Activated CD4-positive, alpha-beta T cell treated with anti-CD3 and anti-CD28 coated beads, Interleukin-2, amount 10 ng/mL, durations not matched to agents 7 days and 5 days (primary cell): ENCODE results near the gene LDHD. TPM values are rescaled to one million over a fixed set of nuclear protein-coding genes. Genes with fewer than 3 reads are reported as not detected.

ENCODE experiments used
- CTCF ChIA-PET: fragments of 350-600 bp; sonication (Branson Sonifier 250); formaldehyde crosslinking; loops from one replicate; lab custom pipeline; 2021; ENCODE audit warnings: antibody characterized with exemption; lab: Charles Lee
- POLR2A ChIA-PET: fragments of 350-600 bp; sonication (Branson Sonifier 250); formaldehyde crosslinking; loops from one replicate; lab custom pipeline; 2021; ENCODE audit warnings: antibody characterized with exemption; lab: Charles Lee
- DNase-seq: peaks from one replicate; pipeline ENCODE4 v3.0.0-alpha.2; 2020
- H3K27ac Mint-ChIP-seq: one replicate; pipeline ENCODE4 v1.8.0; 2021; ENCODE audit warnings: mild to moderate bottlenecking, moderate library complexity, mixed read lengths
- H3K27me3 Mint-ChIP-seq: one replicate; pipeline ENCODE4 v1.8.0; 2021; ENCODE audit warnings: mixed read lengths
- H3K36me3 Mint-ChIP-seq: one replicate; pipeline ENCODE4 v1.8.0; 2021; ENCODE audit warnings: low read depth, mixed read lengths
- H3K4me1 Mint-ChIP-seq: one replicate; pipeline ENCODE4 v1.8.0; 2021; ENCODE audit warnings: mixed read lengths
- H3K4me3 Mint-ChIP-seq: one replicate; pipeline ENCODE4 v1.8.0; 2021; ENCODE audit warnings: mild to moderate bottlenecking, moderate library complexity, mixed read lengths
- H3K9me3 Mint-ChIP-seq: one replicate; pipeline ENCODE4 v1.8.0; 2021; ENCODE audit warnings: mixed read lengths
- total RNA-seq, 2 experiments: library from RNA; stranded (reverse); gene quantifications; one replicate each; pipeline ENCODE4 v1.2.3, GENCODE V29; 2021

LDHD gene
- total RNA-seq: under 1 TPM in 1 of 2 experiments, not detected in 1; 0.20 TPM

DNA sequence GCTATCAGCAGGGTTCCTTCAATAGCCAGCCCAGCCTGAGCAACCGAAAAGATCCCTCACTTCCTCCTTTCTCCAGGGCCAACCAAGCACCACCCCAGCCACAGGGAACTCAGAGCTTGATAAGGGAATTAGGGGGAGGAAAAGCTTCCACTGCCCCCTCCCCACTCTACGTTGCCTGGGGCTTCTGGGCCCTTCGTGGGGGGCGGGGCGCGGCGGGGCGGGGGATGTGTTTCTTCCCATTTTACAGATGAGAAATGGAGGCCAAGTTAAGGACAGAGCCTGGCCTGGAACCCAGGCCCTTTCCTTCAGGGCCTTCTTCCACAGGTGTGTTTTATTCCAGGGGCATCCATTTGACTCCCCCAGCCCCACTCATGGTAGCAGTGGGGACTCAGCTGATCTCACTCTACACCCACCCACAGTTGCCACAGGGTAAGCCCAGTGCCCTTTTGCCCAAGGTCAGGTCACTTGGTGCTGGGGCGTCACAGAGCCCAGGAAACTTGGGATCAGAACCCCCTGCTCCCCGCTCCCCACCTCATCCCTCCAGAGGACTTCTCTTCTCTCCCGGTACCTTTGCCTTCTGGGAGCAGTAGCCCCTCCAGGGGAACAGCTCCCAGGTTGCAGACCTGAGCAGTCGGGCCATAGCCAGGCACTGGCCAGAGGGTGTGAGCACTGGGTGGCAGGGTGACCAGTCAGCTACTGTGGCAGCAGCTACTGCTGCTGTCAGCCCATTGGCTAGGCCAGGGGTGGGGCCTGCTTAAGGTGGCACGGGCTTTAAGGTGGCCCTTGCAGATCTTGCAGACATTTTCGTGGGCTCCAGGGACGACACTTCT is at the start of gene LDHD:
LDHD (minus strand) TSS at position 700 of the 830 bp plus-strand sequence; CDS start at position 640, 60 bp downstream.
- H3K27ac Mint-ChIP-seq: no peak within 1 kb of the TSS
- peaks cover 2% of the 10 kb centered on the region for H3K9me3 Mint-ChIP-seq
- no peak for DNase-seq
- ChIA-PET POLR2A (no interaction called here), CTCF (interaction anchor here (0.8 to 1.3 kb wide), 2 partner anchors 11 to 14 kb away, joined by 3 to 4 read pairs; no protein-coding TSS in a partner anchor)
- H3K4me3 Mint-ChIP-seq: peak within 1 kb of the TSS; percentile 13
- peaks cover 9% of the 10 kb centered on the region for H3K4me1 Mint-ChIP-seq
- no peaks in the 10 kb centered on the region for H3K36me3 Mint-ChIP-seq
- H3K27me3 Mint-ChIP-seq: no peaks in the 10 kb centered on the region

DNA sequence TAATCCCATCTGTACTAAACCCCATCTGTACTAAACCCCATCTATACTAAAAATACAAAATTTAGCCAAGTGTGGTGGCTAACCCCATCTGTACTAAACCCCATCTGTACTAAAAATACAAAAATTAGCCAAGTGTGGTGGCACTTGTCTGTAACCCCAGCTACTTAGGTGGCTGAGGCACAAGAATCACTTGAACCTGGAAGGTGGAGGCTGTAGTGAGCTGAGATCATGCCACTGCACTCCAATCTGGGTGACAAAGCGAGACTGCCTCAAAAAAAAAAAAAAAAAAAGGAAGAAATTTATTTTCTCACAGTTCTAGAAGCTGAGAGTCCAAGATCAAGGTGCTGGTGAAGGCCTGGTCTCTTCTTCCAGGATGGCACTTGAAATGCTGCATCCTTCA is 43.8 kb upstream of the LDHD start:
- no peak for DNase-seq
- Mint-ChIP-seq H3K4me1 (no peaks in the 10 kb centered on the region), H3K36me3 (peaks cover 63% of the 10 kb centered on the region), H3K4me3 (no peak overlapping the region), H3K27ac (no peak overlapping the region), H3K27me3 (no peaks in the 10 kb centered on the region), H3K9me3 (peaks cover 26% of the 10 kb centered on the region)
- ChIA-PET CTCF (no interaction called here), POLR2A (no interaction called here)

- H3K4me1 Mint-ChIP-seq: peaks cover 15% of the 10 kb centered on the region
- H3K9me3 Mint-ChIP-seq: peaks cover 33% of the 10 kb centered on the region
- DNase-seq: no peak
- CTCF ChIA-PET: no interaction called here
- POLR2A ChIA-PET: no interaction called here
- peaks cover 56% of the 10 kb centered on the region for H3K36me3 Mint-ChIP-seq
- H3K27me3 Mint-ChIP-seq: no peaks in the 10 kb centered on the region
- no peak overlapping the region for H3K27ac Mint-ChIP-seq
- H3K4me3 Mint-ChIP-seq: no peak overlapping the region
Measured at GRCh38 chr16:75152635-75153034, 36.1 kb upstream of the LDHD start.

DNA sequence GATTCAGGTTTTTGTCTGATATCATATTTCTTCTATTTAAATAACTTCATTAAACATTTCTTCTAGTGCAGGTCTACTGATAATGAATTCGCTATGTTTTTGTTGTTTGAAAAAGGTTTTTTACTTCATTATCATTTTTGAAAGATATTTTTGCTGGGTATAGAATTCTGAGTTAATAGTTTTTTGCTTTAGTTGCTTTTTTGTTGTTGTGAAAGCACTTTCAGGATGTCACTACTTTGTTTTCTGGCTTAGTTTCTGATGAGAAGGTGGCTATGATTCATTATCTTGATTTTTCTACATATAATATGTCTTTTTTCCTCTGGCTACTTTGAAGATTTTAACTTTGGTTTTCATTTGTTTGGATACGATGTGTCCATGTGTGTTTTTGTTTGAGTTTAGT is 35.2 kb upstream of the LDHD start:
- no peak overlapping the region for H3K4me3 Mint-ChIP-seq
- H3K9me3 Mint-ChIP-seq: peaks cover 33% of the 10 kb centered on the region
- DNase-seq: no peak
- CTCF ChIA-PET: no interaction called here
- POLR2A ChIA-PET: no interaction called here
- no peak overlapping the region for H3K27ac Mint-ChIP-seq
- no peaks in the 10 kb centered on the region for H3K27me3 Mint-ChIP-seq
- peaks cover 15% of the 10 kb centered on the region for H3K4me1 Mint-ChIP-seq
- H3K36me3 Mint-ChIP-seq: peaks cover 49% of the 10 kb centered on the region

DNA sequence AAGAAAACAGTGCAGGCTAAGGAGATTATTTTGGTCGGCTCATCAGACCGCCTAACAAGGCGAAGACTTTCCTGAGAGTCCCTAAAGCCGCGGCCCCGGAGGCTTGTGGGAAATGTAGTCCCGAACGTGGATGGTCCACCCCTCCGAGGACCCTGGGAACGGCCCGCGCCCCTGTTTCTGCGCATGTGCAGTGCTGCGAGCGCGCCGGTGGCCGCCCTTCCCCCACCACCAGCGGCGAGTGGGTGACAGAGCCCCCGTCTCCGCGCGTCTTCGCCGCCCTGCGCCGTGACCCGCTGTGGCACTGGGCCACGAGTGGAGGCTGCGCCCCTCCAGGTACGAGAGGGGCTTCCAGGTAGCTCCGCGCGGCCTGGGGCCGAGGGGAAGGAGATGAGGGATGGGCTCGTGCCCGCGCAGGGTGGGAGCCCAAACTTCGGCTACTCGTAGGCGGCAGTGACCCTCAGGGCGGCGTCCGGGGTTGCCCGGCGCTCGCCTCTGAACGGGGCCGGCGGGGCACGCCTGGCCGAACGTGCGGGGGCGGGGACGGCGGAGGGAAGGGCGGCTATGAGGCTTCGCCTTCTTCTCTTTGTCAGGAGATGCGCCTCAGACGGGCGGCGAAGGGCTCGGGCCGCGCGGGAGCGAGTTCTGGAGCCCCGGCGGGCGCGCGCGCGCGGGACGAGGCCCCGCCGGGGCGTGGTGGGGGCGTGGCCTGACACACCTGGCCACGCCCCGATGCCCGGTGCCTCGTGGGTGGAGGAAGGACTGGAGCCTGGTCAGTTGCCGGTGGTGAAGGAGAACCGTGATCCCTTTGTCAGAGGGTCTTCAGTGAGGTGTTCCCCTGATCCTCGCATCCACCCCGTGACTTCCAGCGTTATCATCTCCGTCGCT is 32.0 kb upstream of the LDHD start, which contains the start of gene ZFP1:
ZFP1 (plus strand) TSS at position 214 of the 885 bp plus-strand sequence. CDS start 4,428 bp downstream, outside the sequence.
- peak; percentile 94 for DNase-seq
- peak within 1 kb of the TSS; percentile 85 for H3K27ac Mint-ChIP-seq
- H3K4me1 Mint-ChIP-seq: peaks cover 15% of the 10 kb centered on the region
- peaks cover 32% of the 10 kb centered on the region for H3K36me3 Mint-ChIP-seq
- no peaks in the 10 kb centered on the region for H3K27me3 Mint-ChIP-seq
- ChIA-PET POLR2A (no interaction called here), CTCF (interaction anchor here (0.5 to 0.6 kb wide), 2 partner anchors 41 to 133 kb away, joined by 3 to 4 read pairs; no protein-coding TSS in a partner anchor)
- peak within 1 kb of the TSS; percentile 82 for H3K4me3 Mint-ChIP-seq
- H3K9me3 Mint-ChIP-seq: peaks cover 29% of the 10 kb centered on the region

DNA sequence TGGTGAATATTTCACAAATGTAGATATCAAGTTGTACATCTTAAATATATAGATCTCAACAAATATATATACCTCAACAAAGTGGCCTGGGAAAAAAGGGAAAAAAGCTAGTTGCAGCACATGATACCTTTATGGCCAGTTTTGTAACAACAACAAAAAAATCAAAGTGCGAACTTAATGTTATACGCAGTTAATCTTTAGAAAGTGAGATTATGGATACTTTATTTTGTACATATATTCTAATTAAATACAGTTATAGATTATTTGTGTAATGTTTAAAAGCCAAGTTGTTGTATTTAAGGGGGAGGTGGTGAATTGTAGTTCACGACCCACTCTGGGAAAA is 31.4 kb upstream of the LDHD start:
- peaks cover 15% of the 10 kb centered on the region for H3K4me1 Mint-ChIP-seq
- peak overlapping the region; percentile 82 for H3K4me3 Mint-ChIP-seq
- H3K27me3 Mint-ChIP-seq: no peaks in the 10 kb centered on the region
- POLR2A ChIA-PET: no interaction called here
- H3K36me3 Mint-ChIP-seq: peaks cover 27% of the 10 kb centered on the region
- peaks cover 26% of the 10 kb centered on the region for H3K9me3 Mint-ChIP-seq
- H3K27ac Mint-ChIP-seq: peak overlapping the region; percentile 83
- CTCF ChIA-PET: interaction anchor here (1.1 kb wide), 1 partner anchor 37 kb away, joined by 4 read pairs; no protein-coding TSS in a partner anchor
- no peak for DNase-seq

GRCh38 chr16:75143941-75144340 is 27.4 kb upstream of the LDHD start:
- Mint-ChIP-seq H3K27me3 (no peaks in the 10 kb centered on the region), H3K9me3 (peaks cover under 1% of the 10 kb centered on the region), H3K4me3 (no peak overlapping the region)

GRCh38 chr16:75139498-75139897 is 22.9 kb upstream of the LDHD start:
- no peak overlapping the region for H3K27ac Mint-ChIP-seq
- peaks cover 7% of the 10 kb centered on the region for H3K4me1 Mint-ChIP-seq
- ChIA-PET CTCF (interaction anchor here (1.1 kb wide), 1 partner anchor 28 kb away, joined by 3 read pairs; no protein-coding TSS in a partner anchor), POLR2A (no interaction called here)
- H3K9me3 Mint-ChIP-seq: no peaks in the 10 kb centered on the region
- H3K27me3 Mint-ChIP-seq: no peaks in the 10 kb centered on the region
- no peak for DNase-seq
- no peaks in the 10 kb centered on the region for H3K36me3 Mint-ChIP-seq
- no peak overlapping the region for H3K4me3 Mint-ChIP-seq

More at GRCh38 chr16:75143941-75144340, 27.4 kb upstream of the LDHD start:
- ChIA-PET POLR2A (no interaction called here), CTCF (no interaction called here)
- Mint-ChIP-seq H3K36me3 (peaks cover under 1% of the 10 kb centered on the region), H3K27ac (no peak overlapping the region), H3K4me1 (peaks cover 1% of the 10 kb centered on the region)
- no peak for DNase-seq

DNA sequence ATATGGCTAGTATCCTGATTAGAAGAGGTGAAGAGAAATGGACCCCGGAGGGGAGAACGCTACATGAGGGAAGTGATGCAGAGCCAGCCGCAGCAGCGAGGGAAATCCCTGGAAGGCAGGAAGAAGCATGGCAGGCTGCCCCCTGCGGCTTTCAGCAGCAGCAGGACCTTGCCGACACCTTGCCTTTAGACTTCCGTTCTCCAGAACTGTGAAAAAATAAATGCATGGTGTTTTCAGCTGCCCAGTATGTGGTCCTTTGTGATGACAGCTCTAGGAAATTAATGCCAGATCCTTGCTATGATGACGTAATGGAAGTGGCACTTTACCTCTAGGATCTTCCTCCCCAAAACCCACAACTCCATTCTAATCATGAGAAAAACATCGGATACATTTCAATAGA is 22.1 kb upstream of the LDHD start:
- CTCF ChIA-PET: interaction anchor here (0.6 to 1.0 kb wide), 2 partner anchors 30 to 302 kb away, joined by 3 read pairs; no protein-coding TSS in a partner anchor
- H3K27me3 Mint-ChIP-seq: no peaks in the 10 kb centered on the region
- H3K4me3 Mint-ChIP-seq: no peak overlapping the region
- H3K9me3 Mint-ChIP-seq: no peaks in the 10 kb centered on the region
- POLR2A ChIA-PET: no interaction called here
- peaks cover 7% of the 10 kb centered on the region for H3K4me1 Mint-ChIP-seq
- H3K36me3 Mint-ChIP-seq: no peaks in the 10 kb centered on the region
- H3K27ac Mint-ChIP-seq: no peak overlapping the region
- no peak for DNase-seq

GRCh38 chr16:75138233-75138632 is 21.7 kb upstream of the LDHD start:
- peaks cover 7% of the 10 kb centered on the region for H3K4me1 Mint-ChIP-seq
- H3K27me3 Mint-ChIP-seq: no peaks in the 10 kb centered on the region
- no peaks in the 10 kb centered on the region for H3K9me3 Mint-ChIP-seq
- ChIA-PET POLR2A (no interaction called here), CTCF (interaction anchor here (0.6 to 1.0 kb wide), 4 partner anchors 26 to 301 kb away, joined by 3 to 4 read pairs (median 3); no protein-coding TSS in a partner anchor)
- DNase-seq: no peak
- H3K4me3 Mint-ChIP-seq: no peak overlapping the region
- H3K36me3 Mint-ChIP-seq: no peaks in the 10 kb centered on the region
- H3K27ac Mint-ChIP-seq: no peak overlapping the region

GRCh38 chr16:75131081-75131480 is 14.5 kb upstream of the LDHD start:
- POLR2A ChIA-PET: no interaction called here
- CTCF ChIA-PET: interaction anchor here (1.0 to 1.8 kb wide), 5 partner anchors 9 to 132 kb away, joined by 3 to 4 read pairs (median 3); partner anchors contain the start of genes LDHD and ZNRF1
- H3K27me3 Mint-ChIP-seq: no peaks in the 10 kb centered on the region
- peaks cover 10% of the 10 kb centered on the region for H3K4me1 Mint-ChIP-seq
- peaks cover 9% of the 10 kb centered on the region for H3K9me3 Mint-ChIP-seq
- H3K36me3 Mint-ChIP-seq: peaks cover 1% of the 10 kb centered on the region
- H3K4me3 Mint-ChIP-seq: no peak overlapping the region
- no peak overlapping the region for H3K27ac Mint-ChIP-seq
- no peak for DNase-seq

DNA sequence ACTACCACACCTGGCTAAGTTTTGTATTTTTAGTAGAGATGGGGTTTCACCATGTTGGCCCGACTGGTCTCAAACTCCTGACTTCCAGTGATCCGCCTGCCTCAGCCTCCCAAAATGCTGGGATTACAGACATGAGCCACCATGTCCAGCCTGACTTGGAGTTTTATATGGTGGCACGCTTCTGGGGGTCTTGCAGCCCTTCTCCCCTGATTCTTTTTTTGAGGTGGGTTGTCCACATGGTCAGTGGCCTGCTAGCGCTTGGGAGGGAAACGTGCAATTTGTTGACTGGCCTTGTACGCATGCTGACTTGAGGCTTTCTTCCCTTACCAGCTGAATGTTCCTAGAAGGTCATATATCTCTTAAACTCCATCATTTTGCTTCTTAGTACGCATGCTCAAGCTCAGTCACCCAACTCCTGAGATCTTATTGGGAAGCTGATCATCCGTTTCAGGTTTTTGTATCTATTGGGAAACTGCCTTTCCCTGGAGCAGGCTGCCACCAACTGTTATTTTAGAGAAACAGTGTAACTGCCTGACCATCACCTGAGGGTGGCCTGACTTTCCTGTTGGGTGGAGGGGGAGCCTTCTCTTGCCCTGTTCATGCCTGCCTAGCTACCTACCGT is 13.7 kb upstream of the LDHD start:
- Mint-ChIP-seq H3K4me1 (peaks cover 10% of the 10 kb centered on the region), H3K27me3 (no peaks in the 10 kb centered on the region), H3K9me3 (peaks cover 9% of the 10 kb centered on the region), H3K4me3 (no peak overlapping the region), H3K36me3 (peaks cover 1% of the 10 kb centered on the region), H3K27ac (no peak overlapping the region)
- DNase-seq: no peak
- POLR2A ChIA-PET: no interaction called here
- CTCF ChIA-PET: interaction anchor here (1.0 to 2.5 kb wide), 7 partner anchors 8 to 134 kb away, joined by 3 to 12 read pairs (median 3); partner anchors contain the start of genes LDHD and ZNRF1
